HCT116 (cell line): ENCODE data around the gene THADA. TPM values are rescaled to one million over a fixed set of nuclear protein-coding genes. Genes with fewer than 3 reads are reported as not detected.

Experiments
- JUND ChIP-seq: IDR thresholded peaks from 2 replicates; pipeline ENCODE4 v1.6.1; 2012
- POLR2AphosphoS5 ChIP-seq: IDR thresholded peaks from 2 replicates; pipeline ENCODE4 v1.6.1; 2011; ENCODE audit warnings: mild to moderate bottlenecking, low read depth, low read length, moderate library complexity
- REST ChIP-seq: IDR thresholded peaks from 2 replicates; pipeline ENCODE4 v1.6.1; 2012; ENCODE audit warnings: low read depth
- SP1 ChIP-seq: IDR thresholded peaks from 2 replicates; pipeline ENCODE4 v1.6.1; 2012; ENCODE audit warnings: low read depth
- TCF7L2 ChIP-seq: IDR thresholded peaks from 2 replicates; pipeline ENCODE4 v1.7.0; 2011; ENCODE audit warnings: borderline replicate concordance, inconsistent platforms; ENCODE audit not compliant: insufficient read depth, insufficient read length; ENCODE audit errors: extremely low read depth
- YY1 ChIP-seq: IDR thresholded peaks from 2 replicates; pipeline ENCODE4 v1.6.1; 2011; ENCODE audit warnings: low read length, low read depth, moderate library complexity, mild to moderate bottlenecking; ENCODE audit not compliant: insufficient replicate concordance; ENCODE audit errors: extremely low read depth
- ZBTB33 ChIP-seq: IDR thresholded peaks from 2 replicates; pipeline ENCODE4 v1.6.1; 2011; ENCODE audit warnings: mild to moderate bottlenecking, low read length, moderate library complexity; ENCODE audit not compliant: insufficient replicate concordance; ENCODE audit errors: extremely low read depth
- total RNA-seq: library from RNA; stranded (reverse); gene quantifications from one replicate; pipeline ENCODE4 v1.2.1, GENCODE V29; 2021; ENCODE audit not compliant: unreplicated experiment

The THADA gene
- total RNA-seq, 1 experiment from 2014 or later = 30.7 TPM

GRCh38 chr2:43642363-43642762 lies 46.5 kb upstream of the THADA start (continued):
- TF ChIP-seq REST (no peak), ZBTB33 (no peak), JUND (no peak), SP1 (no peak), YY1 (no peak), POLR2AphosphoS5 (no peak), TCF7L2 (no peak)
